Sigmoid colon (tissue), 4 donors: ENCODE data around the gene VWA3B.

ENCODE experiments used
- EP300 ChIP-seq, 4 donors: sonication (generic); formaldehyde crosslinking; IDR thresholded peaks; one replicate each; pipeline ENCODE4 v1.6.1; 2017; ENCODE audit warnings: antibody characterized with exemption in 4 of 4
- POLR2A ChIP-seq, 2 donors: fragments of 450-650 bp; IDR thresholded peaks; one replicate each; pipeline ENCODE4 v1.6.1; 2016; ENCODE audit warnings: antibody characterized with exemption in 2 of 2, mild to moderate bottlenecking in 2 of 2, moderate library complexity in 2 of 2
- POLR2AphosphoS5 ChIP-seq, 4 donors: sonication (generic); formaldehyde crosslinking; IDR thresholded peaks; one replicate each; pipeline ENCODE4 v1.6.1; 2017; ENCODE audit warnings: antibody characterized with exemption in 4 of 4
- TF ChIP-seq, protein P1 (sequence below), 4 experiments: fragments of 450-650 bp in 3 of 4; fragments of 200-600 bp in 1 of 4; IDR thresholded peaks; one replicate each; pipeline ENCODE4 v1.5.1; 2016 to 2019; ENCODE audit warnings: antibody characterized with exemption in 4 of 4, mild to moderate bottlenecking in 3 of 4, moderate library complexity in 2 of 4

DNA sequence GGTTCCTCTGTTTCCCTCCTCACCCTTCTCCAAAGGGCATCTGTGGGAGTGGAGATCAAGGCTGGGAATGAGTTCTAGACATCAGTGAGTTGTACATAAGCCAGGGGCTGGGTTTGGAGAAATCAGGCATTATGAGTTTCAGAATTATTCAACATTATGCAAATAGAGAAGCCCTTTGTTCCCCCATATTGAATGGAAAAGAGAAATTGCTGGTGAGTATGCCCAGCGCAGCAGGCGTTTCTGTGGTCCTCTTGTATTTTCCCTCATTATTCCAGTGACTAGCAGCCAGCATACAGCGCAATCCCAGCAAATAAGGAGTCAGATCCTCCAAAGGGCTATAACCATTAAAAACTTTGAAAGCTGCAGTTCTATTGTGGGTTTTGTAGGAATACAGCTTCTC lies 94.4 kb downstream of the VWA3B start:
- TF ChIP-seq, protein P1, sequence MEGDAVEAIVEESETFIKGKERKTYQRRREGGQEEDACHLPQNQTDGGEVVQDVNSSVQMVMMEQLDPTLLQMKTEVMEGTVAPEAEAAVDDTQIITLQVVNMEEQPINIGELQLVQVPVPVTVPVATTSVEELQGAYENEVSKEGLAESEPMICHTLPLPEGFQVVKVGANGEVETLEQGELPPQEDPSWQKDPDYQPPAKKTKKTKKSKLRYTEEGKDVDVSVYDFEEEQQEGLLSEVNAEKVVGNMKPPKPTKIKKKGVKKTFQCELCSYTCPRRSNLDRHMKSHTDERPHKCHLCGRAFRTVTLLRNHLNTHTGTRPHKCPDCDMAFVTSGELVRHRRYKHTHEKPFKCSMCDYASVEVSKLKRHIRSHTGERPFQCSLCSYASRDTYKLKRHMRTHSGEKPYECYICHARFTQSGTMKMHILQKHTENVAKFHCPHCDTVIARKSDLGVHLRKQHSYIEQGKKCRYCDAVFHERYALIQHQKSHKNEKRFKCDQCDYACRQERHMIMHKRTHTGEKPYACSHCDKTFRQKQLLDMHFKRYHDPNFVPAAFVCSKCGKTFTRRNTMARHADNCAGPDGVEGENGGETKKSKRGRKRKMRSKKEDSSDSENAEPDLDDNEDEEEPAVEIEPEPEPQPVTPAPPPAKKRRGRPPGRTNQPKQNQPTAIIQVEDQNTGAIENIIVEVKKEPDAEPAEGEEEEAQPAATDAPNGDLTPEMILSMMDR (IDR thresholded peaks at IDR 0.05), result no peak
- no peak for TF ChIP-seq POLR2A (IDR thresholded peaks at IDR 0.05)
- TF ChIP-seq POLR2AphosphoS5 (IDR thresholded peaks at IDR 0.05), result no peak
- TF ChIP-seq EP300 (IDR thresholded peaks at IDR 0.05), result no peak
